Tibial artery (tissue), 4 donors: ENCODE data around the gene TNFAIP8L3.
A peak's percentile ranks its signal among the peaks of the same experiment; 100 is the strongest.
"Not testable (repeated sequence)": the region's sequence is repeated elsewhere in the genome, so short reads cannot be mapped to it uniquely, and the experiment has no call there.

Experiments
- DNase-seq, 2 donors: peaks; one replicate each; pipeline ENCODE4 v3.0.0-alpha.2; 2019
- H3K27ac ChIP-seq, 2 donors: fragments of 200-600 bp; sonication (generic) in 1 of 2; 1 replicate in 1 of 2; 2 replicates in 1 of 2; pipeline ENCODE4 v1.5.1; 2018 to 2019; ENCODE audit warnings: mild to moderate bottlenecking in 1 of 2
- H3K27me3 ChIP-seq, 2 donors: fragments of 200-600 bp; sonication (generic) in 1 of 2; one replicate each; pipeline versions ENCODE4 v1.5.1 to v1.6.0; 2016 to 2019
- H3K36me3 ChIP-seq, 3 donors: fragments of 200-600 bp; sonication (generic) in 2 of 3; one replicate each; pipeline ENCODE4 v1.5.1; 2016 to 2019; ENCODE audit warnings: mild to moderate bottlenecking in 2 of 3
- H3K4me1 ChIP-seq, 4 donors: fragments of 200-600 bp; sonication (generic) in 2 of 4; 1 replicate in 3 of 4; 2 replicates in 1 of 4; pipeline ENCODE4 v1.5.1; 2016 to 2019
- H3K4me3 ChIP-seq, 2 donors: fragments of 200-600 bp; sonication (generic) in 1 of 2; 1 replicate in 1 of 2; 2 replicates in 1 of 2; pipeline ENCODE4 v1.5.1; 2018 to 2019; ENCODE audit warnings: mild to moderate bottlenecking in 2 of 2
- H3K9me3 ChIP-seq, 3 donors: fragments of 200-600 bp; sonication (generic) in 1 of 3; one replicate each; pipeline ENCODE4 v1.5.1; 2016 to 2019
- intact Hi-C: fragments of 100-400 bp; cut with DNase I; formaldehyde crosslinking; loops from one replicate; pipeline ENCODE4 v1.15.0; 2023; ENCODE audit warnings: low total_unique reads
- TF ChIP-seq, protein P1 (sequence below), 2 experiments: fragments of 200-600 bp in 1 of 2; fragments of 450-650 bp in 1 of 2; IDR thresholded peaks; one replicate each; pipeline ENCODE4 v1.5.1; 2017 to 2019; ENCODE audit warnings: antibody characterized with exemption in 2 of 2, mild to moderate bottlenecking in 1 of 2, moderate library complexity in 1 of 2

Gene TNFAIP8L3

DNA sequence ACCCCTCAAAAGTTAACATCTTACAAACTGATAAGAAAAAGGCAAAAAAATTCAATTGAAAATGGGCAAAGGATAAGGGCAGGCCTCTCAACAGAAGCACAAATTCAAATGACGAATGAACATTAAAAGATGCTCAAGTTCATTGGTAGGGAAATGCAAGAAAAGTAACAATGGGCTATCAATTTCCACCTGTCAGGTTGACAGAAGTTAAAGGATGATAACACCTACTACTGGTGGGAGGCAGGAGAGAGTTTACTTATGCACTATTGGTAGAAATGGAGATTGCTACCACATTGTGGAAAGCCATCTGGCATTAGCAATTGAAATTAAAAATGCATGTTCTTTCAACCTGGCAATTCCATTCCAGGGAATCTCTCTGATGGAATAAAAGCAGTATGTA is 35.6 kb upstream of the TNFAIP8L3 start:
- TF ChIP-seq, protein P1, sequence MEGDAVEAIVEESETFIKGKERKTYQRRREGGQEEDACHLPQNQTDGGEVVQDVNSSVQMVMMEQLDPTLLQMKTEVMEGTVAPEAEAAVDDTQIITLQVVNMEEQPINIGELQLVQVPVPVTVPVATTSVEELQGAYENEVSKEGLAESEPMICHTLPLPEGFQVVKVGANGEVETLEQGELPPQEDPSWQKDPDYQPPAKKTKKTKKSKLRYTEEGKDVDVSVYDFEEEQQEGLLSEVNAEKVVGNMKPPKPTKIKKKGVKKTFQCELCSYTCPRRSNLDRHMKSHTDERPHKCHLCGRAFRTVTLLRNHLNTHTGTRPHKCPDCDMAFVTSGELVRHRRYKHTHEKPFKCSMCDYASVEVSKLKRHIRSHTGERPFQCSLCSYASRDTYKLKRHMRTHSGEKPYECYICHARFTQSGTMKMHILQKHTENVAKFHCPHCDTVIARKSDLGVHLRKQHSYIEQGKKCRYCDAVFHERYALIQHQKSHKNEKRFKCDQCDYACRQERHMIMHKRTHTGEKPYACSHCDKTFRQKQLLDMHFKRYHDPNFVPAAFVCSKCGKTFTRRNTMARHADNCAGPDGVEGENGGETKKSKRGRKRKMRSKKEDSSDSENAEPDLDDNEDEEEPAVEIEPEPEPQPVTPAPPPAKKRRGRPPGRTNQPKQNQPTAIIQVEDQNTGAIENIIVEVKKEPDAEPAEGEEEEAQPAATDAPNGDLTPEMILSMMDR (IDR thresholded peaks at IDR 0.05): no peak
- H3K36me3 ChIP-seq: no peaks in the 10 kb centered on the region

DNA sequence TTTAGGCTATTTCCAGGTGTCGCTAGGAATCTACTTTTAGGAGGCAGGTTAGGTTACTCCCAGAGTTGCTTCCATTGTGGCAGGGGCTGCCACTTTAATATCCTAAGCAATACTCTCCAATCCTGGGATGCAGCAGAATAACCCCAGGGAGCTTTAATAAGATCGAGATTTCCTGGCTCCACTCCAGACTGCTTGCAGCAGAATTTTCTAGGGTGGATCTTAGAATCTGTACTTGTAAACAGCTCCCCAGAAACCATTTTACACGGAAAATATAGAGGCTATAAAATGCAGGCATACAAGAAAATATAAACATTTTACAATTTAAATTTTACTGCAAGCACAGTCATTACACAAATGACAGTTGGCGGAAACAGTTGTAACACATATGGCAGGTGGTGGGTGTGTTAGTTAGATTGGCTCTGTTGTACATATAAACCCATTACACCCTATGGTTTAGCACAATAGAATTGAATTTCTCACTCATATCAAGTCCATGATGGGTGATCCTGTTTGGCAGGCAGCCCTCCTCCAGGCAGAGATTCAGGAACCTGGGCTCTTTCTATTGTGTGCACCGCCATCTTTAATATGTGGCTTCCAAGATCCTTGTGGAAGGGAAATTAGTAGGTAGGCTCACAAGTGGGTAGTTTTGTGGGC is 35.0 kb upstream of the TNFAIP8L3 start:
- intact Hi-C loops: no loop called here
- Histone ChIP-seq H3K27ac (no peak overlapping the region), H3K4me3 (no peak overlapping the region), H3K36me3 (no peaks in the 10 kb centered on the region), H3K9me3 (no peaks in the 10 kb centered on the region), H3K4me1 (peaks cover 0 to 26% (median 10%) of the 10 kb centered on the region in 4 donors), H3K27me3 (no peaks in the 10 kb centered on the region)
- no peak for DNase-seq
- TF ChIP-seq, protein P1 (IDR thresholded peaks at IDR 0.05): no peak

More for the DNA sequence above, 35.6 kb upstream of the TNFAIP8L3 start:
- H3K27me3 ChIP-seq: no peaks in the 10 kb centered on the region
- H3K9me3 ChIP-seq: no peaks in the 10 kb centered on the region
- H3K4me1 ChIP-seq: peaks cover 0 to 23% (median 10%) of the 10 kb centered on the region in 4 donors
- H3K27ac ChIP-seq: no peak overlapping the region
- H3K4me3 ChIP-seq: no peak overlapping the region
- no peak for DNase-seq
- intact Hi-C loops: no loop called here

DNA sequence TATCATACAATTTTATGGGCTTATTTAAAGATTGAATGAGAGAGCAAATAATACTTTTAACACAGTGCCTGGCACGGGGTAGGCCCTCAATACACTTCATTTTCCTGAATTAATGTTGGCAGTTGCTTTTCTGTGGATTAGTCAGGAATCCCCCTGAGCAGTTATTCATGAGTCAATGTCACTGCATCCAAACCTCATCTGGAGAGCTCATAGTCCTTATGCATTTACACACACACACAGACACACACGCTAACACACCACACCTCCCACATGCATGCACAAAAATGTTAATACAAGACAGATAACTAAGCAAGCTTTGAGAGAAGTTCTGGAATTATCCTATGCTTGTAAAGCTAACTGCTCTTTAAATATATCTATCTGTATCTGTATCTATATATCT is 34.0 kb upstream of the TNFAIP8L3 start:
- Histone ChIP-seq H3K9me3 (no peaks in the 10 kb centered on the region), H3K4me3 (no peak overlapping the region), H3K36me3 (no peaks in the 10 kb centered on the region), H3K27me3 (no peaks in the 10 kb centered on the region), H3K4me1 (peaks cover 0 to 26% (median 10%) of the 10 kb centered on the region in 4 donors), H3K27ac (no peak overlapping the region)
- intact Hi-C loops: no loop called here
- TF ChIP-seq, protein P1 (IDR thresholded peaks at IDR 0.05): no peak
- DNase-seq: no peak

DNA sequence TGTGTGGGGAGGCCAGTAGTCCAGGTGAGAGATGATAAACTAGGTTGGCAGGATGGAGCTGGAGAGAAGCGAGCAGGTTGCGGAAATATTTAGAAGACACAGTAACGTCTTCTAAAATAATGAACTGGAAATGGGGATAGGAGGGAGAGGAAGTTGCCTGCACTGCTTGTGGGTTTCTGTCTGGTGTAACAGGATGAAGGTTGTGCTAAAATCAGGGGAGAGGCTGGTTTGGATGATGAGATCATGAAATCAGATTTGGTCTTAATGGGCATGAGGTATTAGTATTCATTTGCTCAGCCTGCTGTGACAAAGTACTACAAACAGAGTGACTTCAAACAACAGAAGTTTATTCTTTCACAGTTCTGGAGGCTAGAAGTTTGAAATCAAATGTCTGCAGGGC is 32.1 kb upstream of the TNFAIP8L3 start:
- peaks cover 0 to 15% (median 0%) of the 10 kb centered on the region in 4 donors for H3K4me1 ChIP-seq
- H3K27me3 ChIP-seq: no peaks in the 10 kb centered on the region
- H3K9me3 ChIP-seq: no peaks in the 10 kb centered on the region
- no peak for DNase-seq
- H3K36me3 ChIP-seq: no peaks in the 10 kb centered on the region
- intact Hi-C loops: no loop called here
- TF ChIP-seq, protein P1 (IDR thresholded peaks at IDR 0.05): no peak
- H3K27ac ChIP-seq: no peak overlapping the region
- no peak overlapping the region for H3K4me3 ChIP-seq

DNA sequence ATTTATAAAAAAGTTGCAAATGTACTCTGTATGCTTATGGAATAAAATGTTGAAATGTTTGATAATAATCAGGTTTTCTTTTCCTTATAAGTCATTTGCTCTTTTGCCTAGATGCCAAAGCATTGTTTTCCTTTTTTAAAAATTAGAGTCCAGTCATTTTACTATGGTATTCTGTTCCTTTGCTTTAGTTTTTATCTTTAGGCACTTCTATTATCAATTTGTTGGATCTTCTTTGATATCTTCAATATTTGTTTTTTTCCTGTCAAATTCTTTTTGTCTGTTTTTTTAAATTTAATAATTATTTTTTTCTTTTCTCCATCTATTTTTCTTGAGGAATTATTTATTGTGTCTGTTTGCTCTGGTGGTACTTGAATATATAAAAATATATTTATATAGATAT is 28.3 kb upstream of the TNFAIP8L3 start:
- H3K9me3 ChIP-seq, H3K27me3 ChIP-seq, H3K4me3 ChIP-seq, H3K36me3 ChIP-seq, H3K27ac ChIP-seq, intact Hi-C loops, DNase-seq: not testable (repeated sequence)
- peaks cover 0 to 27% (median 2%) of the 10 kb centered on the region in 4 donors for H3K4me1 ChIP-seq

DNA sequence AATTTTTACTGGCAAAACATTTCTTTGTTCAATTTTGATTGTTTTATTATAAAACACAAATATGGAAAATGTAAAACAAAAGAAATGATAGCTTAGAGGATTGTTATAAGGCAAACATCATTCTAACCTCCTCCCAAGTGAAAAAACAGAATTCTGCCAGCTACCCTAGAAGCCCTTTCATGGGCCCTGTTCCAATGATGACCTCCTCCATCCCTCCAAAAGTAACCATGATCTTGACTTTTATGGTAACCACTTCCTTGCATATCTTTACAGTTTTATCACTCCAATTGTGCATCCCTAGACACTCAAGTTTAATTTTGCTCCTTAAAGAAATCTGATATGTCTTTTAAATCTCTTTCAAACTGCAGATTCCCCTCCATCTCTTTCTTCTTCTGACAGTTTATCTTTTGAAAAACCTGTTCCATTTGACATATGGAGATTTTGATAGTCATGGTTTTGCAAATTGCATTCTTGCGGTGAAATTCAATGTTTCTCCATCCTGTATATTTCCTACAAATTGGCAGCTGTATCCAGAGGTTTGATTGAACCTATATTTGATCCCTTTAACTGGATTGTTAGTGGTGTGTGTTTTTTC is 27.0 kb upstream of the TNFAIP8L3 start:
- Histone ChIP-seq H3K27ac (peak overlapping the region in 1 of 2 donors; percentile 55), H3K4me3 (no peak overlapping the region), H3K36me3 (no peaks in the 10 kb centered on the region), H3K9me3 (no peaks in the 10 kb centered on the region), H3K27me3 (no peaks in the 10 kb centered on the region), H3K4me1 (peaks cover 0 to 27% (median 2%) of the 10 kb centered on the region in 4 donors)
- DNase-seq: no peak
- intact Hi-C loops: no loop called here
- TF ChIP-seq, protein P1 (IDR thresholded peaks at IDR 0.05): no peak
